Measurements from ENCODE around the gene RPS15A.
"Not testable (repeated sequence)": the region's sequence is repeated elsewhere in the genome, so short reads cannot be mapped to it uniquely, and the experiment has no call there.

The RPS15A gene

DNA sequence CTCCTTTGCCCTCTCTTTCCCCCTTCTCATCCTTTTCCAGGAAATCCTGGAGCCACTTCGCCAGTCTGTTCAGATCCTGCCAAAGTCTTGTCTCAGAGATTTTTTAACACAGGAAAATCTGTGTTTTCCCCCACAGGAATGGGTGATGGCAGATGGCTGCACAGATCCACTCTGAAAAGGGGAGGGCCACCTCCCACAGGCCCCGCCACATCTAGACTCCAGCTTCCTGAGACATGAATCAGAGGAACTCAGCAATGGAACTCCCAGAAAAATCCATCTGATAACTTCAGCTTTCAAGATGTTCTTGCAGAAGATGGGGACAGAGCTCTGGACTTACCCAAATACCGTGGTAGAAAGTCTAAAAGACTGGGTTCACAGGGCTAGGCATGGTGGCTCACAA, 50.1 kb downstream of the RPS15A start:
- DNase-seq (ENCODE audit: low read depth in 1 of 2, low spot score in 1 of 2); in situ Hi-C loops (cut with HindIII; ENCODE audit: low pct_unique_long_range_greater_than_20kb, low sequenced_read_pairs): not testable (repeated sequence)

DNA sequence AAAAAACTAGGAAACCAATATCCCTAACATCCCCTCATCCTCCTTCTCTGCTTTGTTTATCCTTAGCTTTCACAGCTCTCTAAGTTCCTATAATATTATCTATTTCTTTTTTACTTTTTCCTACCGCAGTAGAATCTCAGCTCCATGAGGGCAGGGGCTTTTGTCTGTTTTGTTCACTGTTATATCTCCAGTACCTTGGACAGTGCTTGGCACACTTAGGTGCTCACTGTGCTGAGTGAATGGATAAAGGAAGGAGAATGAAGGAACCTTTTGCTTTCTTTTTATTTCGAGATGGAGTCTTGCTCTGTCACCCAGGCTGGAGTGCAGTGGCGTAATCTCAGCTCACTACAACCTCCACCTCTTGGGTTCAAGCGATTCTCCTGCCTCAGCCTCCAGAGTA, 51.4 kb downstream of the RPS15A start:
- in situ Hi-C loops (cut with HindIII; ENCODE audit: low pct_unique_long_range_greater_than_20kb, low sequenced_read_pairs): not testable (repeated sequence)
- peak in 1 of 2 experiments; percentile 7 for DNase-seq (ENCODE audit: low read depth in 1 of 2, low spot score in 1 of 2)

DNA sequence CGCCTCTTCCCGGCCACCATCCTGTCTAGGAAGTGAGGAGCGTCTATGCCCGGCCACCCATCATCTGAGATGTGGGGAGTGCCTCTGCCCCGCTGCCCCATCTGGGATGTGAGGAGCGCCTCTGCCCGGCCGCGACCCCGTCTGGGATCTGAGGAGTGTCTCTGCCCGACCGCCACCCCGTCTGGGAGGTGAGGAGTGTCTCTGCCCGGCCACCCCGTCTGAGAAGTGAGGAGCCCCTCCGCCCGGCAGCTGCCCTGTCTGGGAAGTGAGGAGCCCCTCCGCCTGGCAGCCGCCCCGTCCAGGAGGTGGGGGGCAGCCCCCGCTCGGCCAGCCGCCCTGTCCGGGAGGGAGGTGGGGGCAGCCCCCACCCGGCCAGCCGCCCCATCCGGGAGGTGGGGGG, 55.9 kb downstream of the RPS15A start:
- DNase-seq (ENCODE audit: low read depth in 1 of 2, low spot score in 1 of 2); in situ Hi-C loops (cut with HindIII; ENCODE audit: low pct_unique_long_range_greater_than_20kb, low sequenced_read_pairs): not testable (repeated sequence)

All from T47D (cell line).